HG03378 (cell line): Measurements from ENCODE around the gene RNF212B.
"Not testable (repeated sequence)": the region's sequence is repeated elsewhere in the genome, so short reads cannot be mapped to it uniquely, and the experiment has no call there.

Experiments used
- ATAC-seq: cut with Tn5 transposase; IDR thresholded peaks from one replicate; pipeline ENCODE4 v1.9.1; 2021; ENCODE audit warnings: mild to moderate bottlenecking, moderate library complexity; ENCODE audit not compliant: unreplicated experiment

RNF212B gene

DNA sequence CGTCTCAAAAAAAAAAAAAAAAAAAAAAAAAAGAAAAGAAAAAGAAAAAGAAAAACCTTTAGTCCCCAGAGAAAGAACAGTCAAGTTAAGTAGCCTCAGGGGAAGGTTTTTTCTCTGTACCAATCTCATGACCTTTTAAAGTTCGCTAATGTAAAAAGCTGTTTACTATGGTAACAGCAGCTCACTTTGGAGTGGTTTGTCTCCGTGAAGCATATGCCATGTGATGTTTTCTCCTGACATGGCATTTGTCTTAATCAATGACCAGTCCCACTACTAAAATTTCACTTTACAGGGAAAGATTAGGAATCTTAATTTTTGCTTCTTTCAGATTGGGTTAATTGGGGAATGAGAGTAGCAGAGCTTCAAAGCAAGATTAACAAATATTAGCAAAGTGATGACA, 4.3 kb downstream of the RNF212B start:
- ATAC-seq: no peak

DNA sequence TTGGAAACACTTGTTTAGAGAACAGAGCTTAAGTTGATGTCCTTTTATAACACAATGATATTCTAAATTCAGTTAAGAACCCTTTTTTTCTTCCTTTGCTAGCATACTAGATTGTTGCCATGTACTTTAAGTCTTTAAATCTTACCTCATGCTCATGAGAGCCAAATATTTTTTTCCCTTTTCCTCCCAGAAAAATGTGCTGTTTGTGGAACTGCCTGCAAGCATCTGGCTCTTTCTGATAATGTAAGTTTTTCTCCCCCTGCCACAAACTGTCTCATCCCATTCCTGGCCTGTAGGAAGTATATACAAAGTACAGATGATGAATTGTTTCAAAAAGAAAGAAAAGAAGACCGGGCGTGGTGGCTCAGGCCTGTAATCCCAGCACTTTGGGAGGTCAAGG, 5.3 kb downstream of the RNF212B start:
- ATAC-seq: no peak

DNA sequence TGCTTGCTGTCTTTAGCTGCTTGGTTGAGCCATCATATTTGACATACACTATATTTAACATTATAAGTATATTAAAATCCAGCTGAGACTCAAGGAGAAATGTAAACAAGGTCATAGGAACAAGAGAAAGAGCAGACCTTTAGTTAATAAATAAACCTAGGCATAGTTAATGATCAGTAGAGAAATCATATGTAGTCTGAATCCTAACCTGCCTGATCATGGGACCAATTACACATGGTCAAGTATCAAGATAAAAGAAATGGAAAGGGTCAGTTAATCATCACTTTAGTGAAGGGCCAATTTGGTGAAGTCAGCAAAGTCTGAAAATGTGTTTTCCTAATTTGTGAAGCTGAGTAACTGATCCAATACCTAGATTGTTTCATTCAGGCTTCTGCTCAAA, 7.5 kb downstream of the RNF212B start:
- ATAC-seq: no peak

DNA sequence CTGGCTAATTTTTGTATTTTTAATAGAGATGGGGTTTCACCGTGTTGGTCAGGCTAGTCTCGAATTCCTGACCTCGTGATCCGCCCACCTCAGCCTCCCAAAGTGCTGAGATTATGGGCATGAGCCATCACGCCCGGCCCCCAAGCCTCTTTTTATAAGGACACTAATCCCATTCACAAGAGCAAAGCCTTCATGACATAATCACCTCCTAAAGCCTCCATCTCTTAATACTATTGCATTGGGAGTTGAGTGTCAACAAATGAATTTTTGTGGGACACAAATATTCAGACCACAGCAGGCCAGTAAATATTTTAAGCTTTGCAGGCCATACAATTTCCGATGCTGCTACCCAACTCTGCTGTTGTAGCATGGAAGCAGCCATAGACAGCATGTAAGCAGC, 10.9 kb downstream of the RNF212B start:
- no peak for ATAC-seq

DNA sequence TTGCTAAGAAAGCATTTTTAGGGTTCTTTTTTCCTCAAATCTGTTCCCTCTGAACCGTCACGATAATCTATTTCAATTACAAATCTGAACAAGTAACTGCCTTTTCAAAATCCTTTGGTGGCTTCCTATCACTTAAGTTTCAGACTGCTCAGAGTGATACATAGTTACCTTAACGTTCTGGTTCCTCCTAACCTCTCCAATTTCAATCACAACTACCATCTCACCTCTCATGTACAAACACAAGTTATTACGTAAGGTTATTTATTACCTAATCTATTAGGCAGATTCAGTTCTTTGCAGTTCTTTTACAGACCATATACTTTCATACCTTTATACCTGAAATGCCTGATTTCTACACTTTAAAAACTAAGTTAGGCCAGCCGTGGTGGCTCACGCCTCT, 12.1 kb downstream of the RNF212B start:
- ATAC-seq: no peak

DNA sequence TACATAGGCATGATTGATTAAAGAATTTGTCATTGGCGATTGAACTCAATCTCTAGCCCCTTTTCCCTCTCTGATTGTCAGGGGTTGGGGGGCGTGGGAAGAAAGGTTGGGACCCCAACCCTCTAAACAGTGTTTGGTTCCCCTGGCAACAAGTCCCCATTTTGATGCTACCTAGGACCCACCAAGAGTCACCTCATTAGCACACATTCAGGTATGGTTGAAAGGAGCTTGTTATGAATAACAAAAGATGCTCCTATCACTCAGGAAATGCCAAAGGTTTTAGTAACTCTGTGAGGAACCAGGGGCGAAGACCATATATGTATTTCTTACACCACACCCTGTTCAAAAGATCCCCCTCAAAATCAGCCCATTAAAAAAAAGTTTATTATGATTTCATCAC, 14.3 kb downstream of the RNF212B start:
- ATAC-seq: no peak

DNA sequence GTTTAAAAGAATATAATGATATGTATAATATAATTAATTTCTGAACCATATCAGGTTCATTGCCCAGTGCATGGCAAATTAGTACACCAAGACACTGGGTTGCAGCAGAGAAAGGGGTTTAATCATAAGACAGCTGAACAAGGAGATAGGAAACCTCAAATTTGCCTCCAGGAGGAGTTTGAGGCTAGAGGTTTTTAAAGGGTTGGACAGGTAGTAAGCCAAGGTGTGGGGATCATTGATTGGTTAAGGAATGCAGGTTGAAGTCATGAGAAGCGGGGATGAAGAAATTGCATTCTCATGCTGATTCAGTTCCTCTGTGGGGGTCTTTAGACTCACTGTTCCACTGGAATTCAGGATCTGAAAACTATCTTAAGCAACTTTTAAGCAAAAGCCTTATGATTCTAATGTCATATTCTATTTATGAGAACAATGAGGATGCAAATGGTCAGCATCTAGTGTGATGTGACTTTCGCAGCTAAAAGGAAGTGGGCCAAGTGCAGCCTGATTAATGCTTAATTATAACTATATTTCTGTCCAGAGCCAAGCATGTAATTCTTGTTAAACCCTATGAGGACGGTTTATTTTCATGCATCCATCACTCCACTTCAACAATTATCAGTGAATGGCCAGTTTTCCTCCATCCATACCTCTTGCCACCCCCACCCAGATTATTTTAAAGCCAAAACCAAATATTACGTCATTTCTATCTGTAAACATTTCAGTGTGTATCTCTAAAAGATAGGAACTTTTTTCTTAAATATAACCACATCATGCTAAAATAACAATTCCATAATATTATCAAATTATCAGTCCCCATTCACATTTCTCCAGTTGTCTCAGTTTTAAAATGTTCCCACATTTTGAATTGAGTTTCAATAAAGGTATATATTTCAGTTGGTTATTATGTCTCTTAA, 14.9 kb downstream of the RNF212B start:
- ATAC-seq: no peak

DNA sequence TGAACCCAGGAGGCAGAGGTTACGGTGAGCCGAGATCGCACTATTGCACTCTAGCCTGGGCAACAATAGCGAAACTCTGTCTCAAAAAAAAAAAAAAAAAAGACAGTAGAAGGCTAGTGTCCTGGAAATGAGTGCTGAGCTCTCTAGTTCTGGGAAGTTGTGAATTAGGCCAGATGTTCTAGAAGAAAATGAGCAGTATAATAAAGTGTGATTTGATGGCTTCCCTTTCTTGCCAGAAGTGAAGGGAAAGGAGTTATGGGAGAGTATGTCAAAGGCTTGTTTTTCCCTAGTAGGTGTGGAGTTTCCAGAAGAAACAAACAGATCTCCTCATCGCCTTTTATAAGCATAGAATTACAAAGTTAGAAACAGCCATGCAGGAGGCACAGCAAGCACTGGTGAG, 20.5 kb downstream of the RNF212B start:
- ATAC-seq: no peak

DNA sequence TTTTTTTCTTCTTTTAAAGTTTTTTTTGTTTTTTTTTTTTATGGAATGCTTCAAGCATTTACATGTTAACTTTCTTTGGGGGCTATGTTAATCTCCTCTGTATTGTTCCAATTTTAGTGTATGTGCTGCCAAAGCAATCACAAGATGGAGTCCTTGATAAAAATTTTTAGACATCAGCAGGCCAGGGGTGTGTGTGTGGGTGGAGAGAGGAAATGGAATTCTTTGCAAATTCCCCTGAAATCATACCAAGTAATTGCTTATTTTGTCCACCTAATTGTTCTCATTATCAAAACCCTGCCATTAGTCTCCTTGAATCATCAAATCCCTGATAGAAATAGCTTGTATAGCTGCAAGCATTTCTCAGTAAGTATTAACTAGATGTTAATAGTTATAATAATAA, 21.7 kb downstream of the RNF212B start:
- ATAC-seq: no peak

DNA sequence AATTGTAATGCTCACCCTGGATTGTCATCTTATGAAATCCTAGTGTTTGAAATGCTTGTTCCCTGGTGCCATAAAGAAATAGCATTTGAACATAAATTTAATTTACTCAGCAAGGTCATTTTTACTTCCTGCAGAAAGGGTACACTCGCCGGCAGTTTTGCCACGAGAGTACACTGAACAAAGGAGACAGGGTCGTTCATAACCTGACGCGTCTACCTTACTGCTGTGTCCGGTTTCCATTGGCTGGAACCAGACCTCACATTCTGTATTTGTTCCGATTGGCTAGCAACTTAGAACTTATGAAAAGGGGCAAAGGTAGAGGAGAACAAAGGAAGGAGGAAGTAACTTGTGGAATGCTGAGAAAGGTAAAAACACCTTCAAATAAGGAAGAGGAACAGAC, 23.1 kb downstream of the RNF212B start:
- not testable (repeated sequence) for ATAC-seq

DNA sequence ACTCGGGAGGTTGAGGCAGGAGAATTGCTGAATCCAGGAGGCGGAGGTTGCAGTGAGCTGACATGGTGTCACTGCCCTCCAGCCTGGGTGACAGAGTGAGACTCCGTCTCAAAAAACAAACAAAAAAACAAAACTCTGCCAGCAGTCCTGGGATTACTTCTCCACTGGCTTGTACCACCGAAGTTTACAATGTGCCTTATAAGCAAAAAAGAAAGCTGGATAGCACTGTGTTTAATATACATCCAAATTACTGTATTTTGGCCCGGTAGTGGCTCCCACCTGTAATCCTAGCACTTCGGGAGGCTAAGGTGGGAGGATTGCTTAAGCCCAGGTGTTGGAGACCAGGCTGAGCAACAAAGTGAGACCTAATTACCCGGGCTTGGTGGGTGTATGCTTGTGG, 31.5 kb downstream of the RNF212B start:
- ATAC-seq: no peak

DNA sequence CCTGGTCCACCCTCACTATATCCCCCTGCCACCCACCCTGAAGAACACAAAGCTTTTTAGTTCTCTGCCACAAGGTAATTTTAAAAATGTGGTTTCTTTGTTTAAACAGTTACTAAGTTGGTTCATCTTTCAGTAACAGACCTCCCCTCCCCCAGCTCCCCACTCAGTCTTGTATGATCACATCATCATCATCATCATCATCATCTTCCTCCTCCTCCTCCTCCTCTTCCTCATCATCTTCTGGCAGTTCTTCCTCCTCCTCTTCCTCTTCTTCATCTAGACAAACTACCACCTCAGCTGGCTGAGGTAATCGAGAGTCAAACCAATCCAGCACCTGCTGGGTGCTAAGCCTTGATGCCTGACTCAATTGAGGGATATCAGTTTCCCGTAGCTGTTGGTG, 37.7 kb downstream of the RNF212B start:
- ATAC-seq: no peak

DNA sequence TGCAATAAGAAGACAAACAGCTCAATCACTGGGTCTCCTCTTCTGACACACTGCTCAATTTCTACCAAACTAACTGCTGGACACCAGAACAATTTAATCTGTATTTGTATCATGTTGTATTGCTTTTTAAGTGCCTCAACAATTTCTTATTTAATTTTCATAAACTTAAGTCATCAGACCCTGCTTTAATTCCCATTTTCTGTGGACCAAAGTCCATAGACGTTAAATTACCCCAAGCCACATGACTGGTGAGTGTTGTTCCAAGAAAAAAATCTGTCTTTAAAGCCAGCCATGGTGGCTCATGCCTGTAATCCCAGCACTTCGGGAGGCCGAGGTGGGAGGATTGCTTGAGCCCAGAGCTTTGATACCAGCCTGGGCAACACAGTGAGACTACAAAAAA, 39.5 kb downstream of the RNF212B start:
- no peak for ATAC-seq

DNA sequence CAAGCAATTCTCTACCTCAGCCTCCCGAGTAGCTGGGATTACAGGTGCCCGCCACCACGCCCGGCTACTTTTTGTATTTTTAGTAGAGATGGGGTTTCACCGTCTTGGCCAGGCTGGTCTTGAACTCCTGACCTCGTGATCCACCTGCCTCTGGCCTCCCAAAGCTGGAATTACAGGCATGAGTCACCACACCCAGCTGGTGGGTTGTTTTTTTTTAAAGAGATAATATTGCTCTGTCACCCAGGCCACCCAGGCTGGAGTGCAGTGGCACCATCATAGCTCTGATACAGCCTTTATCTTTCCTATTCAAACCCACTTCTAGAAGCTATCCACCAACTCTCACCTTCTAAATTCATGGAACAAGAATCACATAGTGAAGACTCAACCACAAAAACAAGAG, 40.2 kb downstream of the RNF212B start:
- ATAC-seq: not testable (repeated sequence)

DNA sequence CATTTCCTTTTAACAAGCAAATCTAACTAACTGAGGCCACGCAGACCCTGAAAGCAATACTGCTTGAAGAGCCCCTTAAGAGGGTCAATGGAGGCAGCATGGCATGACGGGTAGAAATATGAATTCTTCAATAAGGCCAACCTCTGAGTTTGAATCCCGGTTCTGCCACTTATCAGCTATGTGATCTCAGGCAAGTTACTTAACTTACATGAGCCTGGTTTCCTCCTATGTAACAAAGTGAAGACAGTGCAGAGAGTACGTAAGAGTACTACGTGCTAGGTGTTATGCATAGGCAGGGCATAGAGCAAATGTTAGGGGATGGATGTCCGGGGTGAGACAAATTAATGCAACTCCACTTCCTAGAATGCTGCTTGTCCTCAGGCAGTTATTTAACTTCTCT, 43.5 kb downstream of the RNF212B start:
- no peak for ATAC-seq

DNA sequence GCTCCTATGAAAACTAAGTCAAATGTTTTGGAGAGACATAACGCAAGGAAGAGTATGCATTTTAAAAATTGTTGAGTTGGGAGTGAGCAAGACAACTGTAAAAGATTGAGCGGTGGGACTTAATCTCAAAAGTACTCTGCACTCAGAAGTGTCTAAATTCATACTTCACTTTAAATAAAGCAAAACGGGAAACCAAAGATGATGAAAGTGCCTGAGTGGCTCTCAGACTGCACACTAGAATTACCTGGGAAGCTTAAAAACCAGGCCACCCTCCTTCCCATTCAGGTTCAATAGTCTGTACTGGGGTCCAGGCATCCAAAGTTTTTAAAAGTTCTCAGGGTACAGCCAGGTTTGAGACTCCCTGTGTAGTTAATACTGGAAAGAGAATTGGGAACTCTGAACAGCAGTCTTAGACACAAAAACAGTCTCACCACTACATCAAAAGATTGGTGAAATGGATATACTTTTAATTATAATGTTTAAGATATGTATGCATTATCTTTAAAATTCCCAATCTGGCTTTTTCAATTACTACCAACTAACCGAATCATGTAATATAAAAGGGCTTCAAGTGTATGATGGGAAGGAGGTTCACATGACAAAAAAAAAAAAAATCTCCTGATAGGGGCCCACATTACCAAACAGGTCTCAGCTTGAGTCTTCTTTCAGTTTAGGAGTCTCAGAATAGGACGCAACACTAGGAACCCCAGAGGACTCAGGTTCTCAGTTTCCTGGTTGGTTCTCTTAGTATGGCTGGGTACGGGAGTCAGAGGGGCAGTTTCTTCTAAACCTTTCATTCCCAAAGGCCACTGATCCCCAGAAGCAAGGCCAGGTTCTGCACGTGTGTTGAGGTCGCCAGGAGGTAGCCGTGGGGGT, 47.2 kb downstream of the RNF212B start:
- ATAC-seq: no peak

DNA sequence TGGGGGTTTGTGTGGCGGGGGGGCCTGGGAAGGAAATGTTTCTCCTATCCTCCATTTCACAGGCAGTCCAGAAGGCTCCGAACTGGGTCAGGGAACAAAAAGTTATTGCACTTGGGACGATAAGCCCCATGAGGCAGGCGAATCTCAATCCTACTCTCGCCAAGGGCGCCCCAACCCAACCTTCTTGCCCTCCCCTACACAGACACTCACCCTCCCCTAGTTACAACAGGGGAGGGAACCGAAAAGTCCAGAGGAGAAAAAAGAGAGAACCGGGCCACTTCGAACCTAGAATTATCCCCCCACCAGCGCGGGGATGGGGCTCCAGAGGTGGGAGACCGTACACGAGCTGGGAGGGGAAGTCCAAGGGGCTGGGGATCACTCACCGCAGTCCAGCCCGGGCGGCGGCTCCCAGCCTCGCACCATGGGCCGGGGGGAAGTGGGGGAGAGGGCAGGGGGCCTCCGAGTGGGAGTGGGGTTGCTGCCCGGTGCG, 47.8 kb downstream of the RNF212B start:
- peak; percentile 10 for ATAC-seq

DNA sequence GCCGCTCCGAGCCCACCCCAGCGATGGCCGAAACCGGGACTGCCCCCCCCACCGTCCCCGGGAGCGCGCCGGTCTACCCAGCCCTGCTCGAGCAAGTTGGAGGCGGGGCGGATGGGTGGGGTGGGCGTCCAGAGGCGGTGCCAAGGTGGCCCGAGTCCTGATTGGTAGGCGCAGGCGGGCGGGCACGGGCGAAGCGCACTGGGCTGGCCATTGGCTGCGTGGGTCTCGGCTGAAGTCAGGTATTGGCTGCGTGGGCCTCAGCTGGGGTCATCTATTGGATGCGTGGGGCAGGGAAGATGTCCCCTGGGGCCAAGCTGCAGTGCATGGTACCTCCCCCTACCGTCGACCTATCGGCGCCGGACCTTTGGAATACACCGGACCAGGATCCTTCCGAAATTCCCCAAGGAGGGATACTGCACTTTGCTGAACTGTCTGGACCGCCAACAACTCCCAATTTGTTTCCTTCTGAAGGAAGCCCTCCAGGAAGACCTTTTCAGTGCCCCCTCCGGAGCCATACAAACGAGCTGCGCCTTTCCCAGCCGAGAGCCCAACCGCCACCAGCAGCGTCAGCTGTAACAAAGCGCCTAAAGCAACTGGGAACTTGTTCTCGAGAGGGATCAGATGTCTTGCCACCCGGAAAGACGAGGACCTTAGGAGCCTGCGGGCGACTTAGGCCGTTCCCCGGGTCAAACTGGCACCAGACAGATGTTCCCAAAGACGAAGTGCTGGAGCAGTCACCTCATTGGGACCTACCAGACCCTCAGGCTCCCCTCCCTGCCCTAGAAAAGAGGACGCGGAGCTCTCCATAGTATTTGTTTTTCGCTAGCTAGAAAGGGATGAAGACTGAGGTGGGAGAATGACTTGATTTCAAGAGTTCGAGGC, 48.5 kb downstream of the RNF212B start, which contains the start of gene HOMEZ:
Gene HOMEZ (minus strand): TSS at position 113 of the 882 bp plus-strand sequence. CDS start 180 bp downstream, outside the sequence.
- peak; percentile 95 for ATAC-seq

DNA sequence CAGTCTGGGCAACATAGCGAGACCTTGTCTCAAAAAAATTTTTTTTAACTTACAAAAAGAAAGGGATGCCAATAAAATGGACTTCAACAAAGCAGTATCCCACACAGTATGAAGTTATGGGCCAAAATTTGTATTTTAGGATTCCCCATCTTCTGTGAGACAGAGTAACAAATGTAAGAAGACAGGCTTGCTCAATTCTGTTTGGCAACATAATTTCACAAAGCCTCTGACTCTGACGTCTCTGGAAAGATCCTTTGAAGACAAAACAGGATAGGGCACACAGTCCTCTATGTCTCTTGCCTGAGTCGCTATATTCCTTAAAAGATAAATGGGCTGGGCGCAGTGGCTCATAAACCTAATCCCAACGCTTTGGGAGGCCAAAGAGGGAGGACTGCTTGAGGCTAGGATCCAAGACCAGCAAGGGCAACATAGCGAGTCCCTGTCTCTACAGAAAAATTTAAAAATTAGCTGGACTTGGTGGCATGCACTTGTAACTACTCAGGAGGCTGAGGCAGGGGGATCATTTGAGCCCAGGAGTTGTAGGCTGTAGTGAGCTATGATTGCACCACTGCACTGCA, 49.3 kb downstream of the RNF212B start:
- ATAC-seq: no peak
